HepG2 (cell line): ENCODE measurements around the gene SYT7. TPM values are rescaled to one million over a fixed set of nuclear protein-coding genes. Genes with fewer than 3 reads are reported as not detected.

Experiments
- EED ChIP-seq: sonication (generic); formaldehyde crosslinking; IDR thresholded peaks from 2 replicates; pipeline ENCODE4 v1.5.0; 2020; ENCODE audit warnings: mild to moderate bottlenecking, missing genetic modification reagents
- FOXA3 ChIP-seq: IDR thresholded peaks from 2 replicates; pipeline ENCODE4 v1.6.1; 2016; ENCODE audit warnings: missing genetic modification reagents, missing compliant biosample characterization
- HNF1A ChIP-seq, 2 experiments: sonication (generic) in 1 of 2; formaldehyde crosslinking in 1 of 2; IDR thresholded peaks; 2 replicates each; pipeline versions ENCODE4 v1.4.0 to v1.6.1; 2016 to 2020; ENCODE audit warnings: borderline replicate concordance in 1 of 2, low read depth in 1 of 2, mild to moderate bottlenecking in 1 of 2, missing genetic modification reagents in 1 of 2
- MTA1 ChIP-seq: sonication (generic); formaldehyde crosslinking; IDR thresholded peaks from 2 replicates; pipeline ENCODE4 v1.4.0; 2020; ENCODE audit warnings: missing genetic modification reagents, mild to moderate bottlenecking, borderline replicate concordance
- RBM39 ChIP-seq: fragments of 200-400 bp; formaldehyde crosslinking; IDR thresholded peaks from one replicate; pipeline ENCODE4 v1.6.1; 2018; ENCODE audit warnings: antibody characterized with exemption, mild to moderate bottlenecking, low read depth, low read length; ENCODE audit not compliant: poor library complexity, severe bottlenecking
- ZNF407 ChIP-seq: sonication (generic); formaldehyde crosslinking; IDR thresholded peaks from one replicate; pipeline ENCODE4 v1.5.1; 2020; ENCODE audit warnings: mild to moderate bottlenecking, missing genetic modification reagents; ENCODE audit errors: not compliant biosample characterization
- ZNF569 ChIP-seq: sonication (generic); formaldehyde crosslinking; IDR thresholded peaks from 2 replicates; pipeline ENCODE4 v1.5.0; 2020; ENCODE audit warnings: mild to moderate bottlenecking, missing genetic modification reagents, moderate library complexity, borderline replicate concordance
- ZNF878 ChIP-seq: sonication (generic); formaldehyde crosslinking; IDR thresholded peaks from 2 replicates; pipeline ENCODE4 v1.8.1; 2023; ENCODE audit warnings: mild to moderate bottlenecking, missing genetic modification reagents, moderate library complexity
- ZSCAN5A ChIP-seq: sonication (generic); formaldehyde crosslinking; IDR thresholded peaks from 2 replicates; pipeline ENCODE4 v1.8.0; 2022; ENCODE audit warnings: mild to moderate bottlenecking, missing genetic modification reagents, borderline replicate concordance
- polyA plus RNA-seq, 8 experiments: library from polyadenylated mRNA; depleted of rRNA in 3 of 8; stranded (reverse) in 7 of 8; unstranded in 1 of 8; fragments of >200 nt; fragmentation: Illumina TruSeq in 4 of 8; extraction: Trizol in 4 of 8; gene quantifications; 2 replicates each; pipeline versions ENCODE4 v1.2.1 to v1.2.3, GENCODE V29; 2011 to 2016; ENCODE audit warnings: low read depth in 4 of 8, missing spikeins in 1 of 8, mixed read lengths in 1 of 8; ENCODE audit not compliant: insufficient read depth in 1 of 8
- total RNA-seq, 5 experiments: library from RNA; depleted of rRNA; stranded (reverse); fragments of >200 nt; fragmentation: Illumina TruSeq; extraction: Trizol; gene quantifications; 2 replicates each; pipeline ENCODE4 v1.2.3, GENCODE V29; 2016; ENCODE audit warnings: low read depth in 1 of 5

The SYT7 gene
- total and polyA plus RNA-seq, 2 of the 13 experiments (the other 11 are each of a cell fraction or from before 2014, with no cell fraction given) = 1.4 to 4.4 TPM

GRCh38 chr11:61577383-61578118 is 3.3 kb downstream of the SYT7 start (continued):
- TF ChIP-seq HNF1A (IDR thresholded peaks at IDR 0.05; ENCODE audit: low read depth) (no peak), HNF1A (CRISPR knock-in tag; IDR thresholded peaks at IDR 0.05; ENCODE audit: borderline replicate concordance) (0 out of 2 replicates have a peak, but pooled peaks have one; percentile 17), ZSCAN5A (CRISPR knock-in tag) (no peak), ZNF569 (0 out of 2 replicates have a peak, but pooled peaks have one; percentile 37), EED (CRISPR knock-in tag) (0 out of 2 replicates have a peak, but pooled peaks have one; percentile 39), FOXA3 (peak; percentile 67), ZNF878 (CRISPR knock-in tag) (peak; percentile 73; the same call in 1 of the 2 replicates), MTA1 (CRISPR knock-in tag) (peak; percentile 86; the same call in 1 of the 2 replicates), ZNF407 (no peak), RBM39 (no peak)
